Measurements from ENCODE around the gene PON3.

PON3 gene

GRCh38 chr7:95342029-95342428 is 54.1 kb downstream of the PON3 start:
- no peak for DNase-seq (ENCODE audit: low read depth in 2 of 2)

- DNase-seq (ENCODE audit: low read depth in 2 of 2) = no peak
Measured at GRCh38 chr7:95340491-95340890, 55.7 kb downstream of the PON3 start.

- no peak for DNase-seq (ENCODE audit: low read depth in 2 of 2)
Measured at GRCh38 chr7:95338832-95339231, 57.3 kb downstream of the PON3 start.

GRCh38 chr7:95335093-95335492 is 61.1 kb downstream of the PON3 start:
- peak; percentile 91 for DNase-seq (ENCODE audit: low read depth in 2 of 2)

GRCh38 chr7:95334447-95334846 is 61.7 kb downstream of the PON3 start:
- DNase-seq (ENCODE audit: low read depth in 2 of 2) = no peak

- DNase-seq (ENCODE audit: low read depth in 2 of 2) = no peak
Measured at GRCh38 chr7:95330961-95331337, 65.2 kb downstream of the PON3 start.

- DNase-seq (ENCODE audit: low read depth in 2 of 2) = peak; percentile 42 to 47
Measured at GRCh38 chr7:95330204-95330960, 65.8 kb downstream of the PON3 start.

- no peak for DNase-seq (ENCODE audit: low read depth in 2 of 2)
Measured at GRCh38 chr7:95327356-95327755, 68.8 kb downstream of the PON3 start.

GRCh38 chr7:95324431-95324830 is 71.7 kb downstream of the PON3 start, which contains the start of gene PON1:
Gene PON1 (minus strand): TSS chr7:95324532. CDS start chr7:95324475, 57 bp downstream.
- DNase-seq (ENCODE audit: low read depth in 2 of 2) = no peak

- DNase-seq (ENCODE audit: low read depth in 2 of 2) = no peak
Measured at GRCh38 chr7:95323410-95324129, 72.6 kb downstream of the PON3 start.

- no peak for DNase-seq (ENCODE audit: low read depth in 2 of 2)
Measured at GRCh38 chr7:95322854-95323253, 73.3 kb downstream of the PON3 start.

- peak; percentile 37 to 48 for DNase-seq (ENCODE audit: low read depth in 2 of 2)
Measured at GRCh38 chr7:95322396-95322795, 73.8 kb downstream of the PON3 start.

GRCh38 chr7:95321720-95322119 is 74.5 kb downstream of the PON3 start:
- DNase-seq (ENCODE audit: low read depth in 2 of 2) = no peak

- no peak for DNase-seq (ENCODE audit: low read depth in 2 of 2)
Measured at GRCh38 chr7:95320651-95321050, 75.5 kb downstream of the PON3 start.

- no peak for DNase-seq (ENCODE audit: low read depth in 2 of 2)
Measured at GRCh38 chr7:95319570-95319969, 76.6 kb downstream of the PON3 start.

- no peak for DNase-seq (ENCODE audit: low read depth in 2 of 2)
Measured at GRCh38 chr7:95318501-95319100, 77.6 kb downstream of the PON3 start.

GRCh38 chr7:95317966-95318365 is 78.2 kb downstream of the PON3 start:
- no peak for DNase-seq (ENCODE audit: low read depth in 2 of 2)

- DNase-seq (ENCODE audit: low read depth in 2 of 2) = no peak
Measured at GRCh38 chr7:95317546-95317945, 78.6 kb downstream of the PON3 start.

GRCh38 chr7:95316588-95316987 is 79.6 kb downstream of the PON3 start:
- DNase-seq (ENCODE audit: low read depth in 2 of 2) = no peak

- no peak for DNase-seq (ENCODE audit: low read depth in 2 of 2)
Measured at GRCh38 chr7:95312561-95312960, 83.6 kb downstream of the PON3 start.

GRCh38 chr7:95311389-95311788 is 84.8 kb downstream of the PON3 start:
- DNase-seq (ENCODE audit: low read depth in 2 of 2) = no peak

- no peak for DNase-seq (ENCODE audit: low read depth in 2 of 2)
Measured at GRCh38 chr7:95309951-95310350, 86.2 kb downstream of the PON3 start.

All from fibroblast of skin of left quadriceps (primary cell).